ENCODE data around the gene PRR22.

The PRR22 gene

DNA sequence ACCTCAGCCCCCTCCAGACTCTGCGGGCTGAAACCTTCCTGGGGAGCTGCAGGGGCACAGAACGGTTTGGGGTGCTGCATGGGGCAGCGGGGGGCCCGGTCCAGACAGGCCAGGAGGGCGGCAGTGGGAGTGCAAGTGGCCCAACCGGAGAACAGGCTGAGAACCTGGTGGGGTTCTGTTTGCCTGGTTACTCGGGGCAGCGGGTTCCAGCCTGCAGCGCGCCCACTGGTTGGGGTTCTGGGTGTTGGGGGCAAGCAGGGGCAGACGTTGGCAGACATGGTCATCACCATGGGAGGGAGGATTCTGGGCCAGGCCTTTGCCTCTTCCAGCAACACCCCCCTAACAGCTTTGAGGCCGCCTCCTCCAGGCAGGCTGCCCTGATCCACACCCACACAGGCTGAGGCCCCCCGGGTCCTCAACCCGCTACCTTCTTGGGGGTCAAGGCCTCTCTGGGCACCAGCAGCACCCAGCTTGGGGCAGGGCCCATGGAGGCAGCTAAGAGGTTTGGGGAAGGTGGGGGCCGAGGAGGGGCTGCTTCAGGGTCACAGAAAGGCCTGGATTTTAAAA, at the start of gene PRR22:
PRR22 (minus strand) TSS at position 166 of the 567 bp plus-strand sequence; CDS start at position 80, 86 bp downstream.
- no peak for DNase-seq

DNA sequence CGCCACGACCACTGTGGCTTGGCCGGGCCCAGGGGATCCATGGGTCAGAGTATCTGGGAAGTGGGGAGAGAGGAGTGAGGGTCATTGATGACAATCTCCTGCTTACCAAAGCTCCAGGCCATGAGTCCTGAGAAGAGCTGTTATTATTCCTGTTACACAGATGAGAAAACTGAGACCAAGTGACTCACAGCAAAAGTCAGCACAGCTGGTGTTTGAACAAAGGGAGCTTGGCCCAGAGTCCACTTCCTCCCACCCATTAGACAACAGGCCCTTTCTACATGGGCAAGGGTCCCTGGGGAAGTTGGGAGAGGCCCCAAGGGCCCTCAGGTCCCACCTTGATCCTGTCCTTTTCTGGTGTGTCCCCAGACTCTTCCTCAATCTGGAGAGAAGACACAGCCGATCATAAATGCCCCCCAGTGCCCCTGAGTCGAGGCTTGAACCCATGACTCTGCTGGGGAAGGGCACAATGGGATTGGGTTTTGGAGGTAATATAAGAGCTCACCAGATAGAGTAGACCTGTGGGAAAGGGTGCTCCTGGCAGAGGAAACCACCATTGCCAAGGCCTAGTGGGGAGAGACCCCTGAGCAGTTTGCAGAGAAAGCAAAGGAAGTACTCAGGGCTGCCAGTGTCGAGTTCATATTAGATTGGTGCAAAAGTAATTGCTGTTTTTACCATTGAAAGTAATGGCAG, 48.1 kb upstream of the PRR22 start:
- DNase-seq, result no peak

DNA sequence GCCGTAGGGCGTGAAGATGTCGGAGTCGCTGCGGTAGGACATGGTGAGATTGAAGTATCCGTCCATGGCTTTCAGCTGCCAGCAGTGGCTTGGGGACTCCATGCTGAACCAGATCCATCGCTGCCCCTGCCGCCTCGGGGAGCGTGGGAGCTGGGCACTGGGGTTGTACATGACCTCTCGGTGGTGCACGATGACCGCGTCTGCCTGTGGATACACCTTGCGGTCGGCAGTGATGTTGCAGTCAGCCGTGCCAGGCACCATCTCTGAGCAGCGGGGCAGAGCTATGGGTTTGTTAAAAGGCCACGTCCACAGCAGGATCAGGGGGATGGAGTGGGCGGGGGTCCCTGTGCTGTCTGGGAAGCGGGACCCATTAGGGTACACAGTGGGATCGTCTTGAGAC, 47.5 kb upstream of the PRR22 start:
- no peak for DNase-seq

- no peak for DNase-seq
Measured at GRCh38 chr19:5831159-5831558, 46.6 kb upstream of the PRR22 start.

DNA sequence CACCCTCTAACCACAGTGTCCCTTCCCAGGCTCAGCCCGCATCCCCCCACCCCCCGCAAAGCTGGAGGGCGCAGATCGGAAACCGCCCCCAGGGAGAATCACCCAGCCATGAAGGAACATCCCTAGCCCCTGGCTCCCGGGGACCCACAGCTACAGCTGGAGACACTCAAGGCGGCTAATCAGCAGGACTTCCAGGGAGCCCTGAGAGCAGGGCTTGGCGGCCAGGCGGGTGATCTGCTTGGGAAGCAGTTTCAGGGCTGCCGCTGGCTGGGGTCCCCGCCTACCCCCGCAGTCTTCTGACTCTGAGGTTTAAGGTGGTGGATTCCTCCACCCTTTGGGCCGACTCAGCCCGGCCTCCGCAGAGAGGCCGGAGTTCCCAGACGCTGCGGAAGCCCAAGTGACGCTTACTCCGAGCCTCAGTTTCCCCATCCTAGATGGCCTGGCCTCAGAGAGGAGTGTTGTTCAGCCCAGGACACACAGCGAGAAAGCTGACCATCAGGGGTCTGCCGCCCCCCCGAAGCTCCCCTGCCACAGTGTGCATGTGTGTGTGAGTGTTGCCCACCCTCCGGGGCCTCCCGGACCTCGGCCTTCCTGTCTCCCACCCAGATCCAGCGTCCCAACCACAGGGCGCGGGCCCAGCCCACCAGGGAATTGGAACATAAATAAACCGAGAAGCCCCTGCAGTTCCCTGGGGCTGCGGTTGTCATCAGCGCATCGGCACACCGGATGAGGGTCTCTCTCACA, 45.2 kb upstream of the PRR22 start:
- DNase-seq, result no peak

DNA sequence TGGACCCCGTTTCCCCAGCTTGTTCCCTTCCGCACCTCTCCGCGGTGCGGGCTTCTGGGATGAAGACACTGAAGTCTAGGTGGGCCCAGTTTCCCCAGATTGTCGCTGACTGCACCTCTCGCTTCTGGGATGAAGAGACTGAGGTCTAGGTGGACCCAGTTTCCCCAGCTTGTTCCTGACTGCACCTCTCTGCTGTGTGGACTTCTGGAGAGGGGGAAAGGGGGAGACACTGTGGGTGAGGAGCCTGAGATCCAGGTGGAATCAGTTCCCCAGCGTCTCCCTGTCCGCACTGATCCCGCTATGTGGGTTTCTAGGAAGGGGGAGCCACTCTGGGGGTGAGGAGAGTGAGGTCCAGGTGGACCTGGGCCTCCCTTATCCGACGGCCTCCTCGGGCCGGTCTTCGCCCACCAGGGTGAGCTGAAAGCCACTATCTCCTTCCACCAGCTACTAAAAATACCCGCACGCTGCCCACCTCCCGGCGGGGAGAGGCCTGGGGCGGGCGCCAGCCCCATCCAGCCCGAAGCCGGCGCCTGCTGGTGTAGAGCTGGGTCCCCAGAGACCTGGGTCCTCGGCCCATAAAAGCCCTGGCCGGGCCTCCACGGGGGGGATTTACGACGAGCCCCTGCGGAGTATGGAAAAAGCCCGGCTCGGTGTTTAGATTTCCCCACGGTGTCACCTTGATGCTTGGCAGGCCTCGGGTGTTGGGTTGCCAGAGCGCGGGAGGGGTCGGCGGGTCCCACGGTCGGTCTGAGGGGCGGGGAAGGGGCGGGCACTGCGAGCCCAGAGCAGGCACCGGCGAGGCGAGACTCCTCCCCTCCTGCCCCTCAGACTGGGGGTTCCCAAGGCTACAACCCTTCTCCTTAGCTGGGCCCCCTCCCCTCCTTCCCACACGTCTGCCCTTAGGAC, 44.4 kb upstream of the PRR22 start:
- peak; percentile 24 for DNase-seq

DNA sequence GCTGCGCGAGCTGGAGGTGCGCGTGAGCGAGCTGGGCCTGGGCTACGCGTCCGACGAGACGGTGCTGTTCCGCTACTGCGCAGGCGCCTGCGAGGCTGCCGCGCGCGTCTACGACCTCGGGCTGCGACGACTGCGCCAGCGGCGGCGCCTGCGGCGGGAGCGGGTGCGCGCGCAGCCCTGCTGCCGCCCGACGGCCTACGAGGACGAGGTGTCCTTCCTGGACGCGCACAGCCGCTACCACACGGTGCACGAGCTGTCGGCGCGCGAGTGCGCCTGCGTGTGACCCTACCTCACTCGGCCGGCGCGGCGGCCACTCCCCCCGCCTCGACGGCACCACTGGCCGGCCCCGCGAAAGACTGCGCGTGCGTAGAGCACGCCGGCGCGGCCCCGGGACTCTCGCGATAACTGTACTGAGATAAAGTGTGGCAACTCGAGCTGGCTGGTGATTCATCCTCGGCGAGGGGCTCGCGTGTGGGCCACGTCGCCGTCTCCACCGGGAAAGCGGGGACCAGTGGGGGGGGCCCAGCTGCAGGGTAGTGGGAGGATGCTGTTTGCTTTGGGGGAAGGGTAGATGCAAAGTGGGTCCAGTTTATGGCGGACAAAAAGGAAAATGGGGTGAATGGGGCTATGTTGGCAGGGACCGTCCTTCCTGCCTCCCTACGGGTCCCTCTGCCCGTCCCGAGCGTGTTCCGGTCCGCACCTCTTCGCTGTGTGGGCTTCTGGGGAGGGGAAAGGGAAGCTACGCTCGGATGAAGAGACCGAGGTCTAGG, 43.5 kb upstream of the PRR22 start:
- DNase-seq, result peak; percentile 75

DNA sequence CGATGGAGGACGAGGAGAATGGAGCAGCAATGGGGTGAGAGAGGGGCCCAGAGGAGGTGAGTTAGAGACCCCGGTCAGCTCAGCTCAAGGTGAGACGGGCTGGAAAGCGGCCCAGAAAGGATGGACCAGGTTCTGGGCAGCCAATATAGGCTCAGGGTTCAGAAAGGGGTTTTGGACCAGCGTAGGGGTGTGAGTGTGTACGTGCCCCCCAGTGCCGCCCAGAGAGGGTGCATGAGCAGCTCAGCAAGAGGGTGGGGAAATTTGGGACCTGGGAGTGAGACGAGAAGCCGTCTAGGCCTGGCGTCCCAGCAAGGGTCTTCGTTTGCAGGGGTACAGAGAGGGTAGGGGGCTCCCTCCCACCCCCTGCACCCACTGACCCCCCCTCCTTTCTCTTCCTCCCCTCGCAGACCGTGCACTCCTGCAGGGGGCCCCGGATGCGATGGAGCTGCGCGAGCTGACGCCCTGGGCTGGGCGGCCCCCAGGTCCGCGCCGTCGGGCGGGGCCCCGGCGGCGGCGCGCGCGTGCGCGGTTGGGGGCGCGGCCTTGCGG, 42.9 kb upstream of the PRR22 start:
- no peak for DNase-seq

DNA sequence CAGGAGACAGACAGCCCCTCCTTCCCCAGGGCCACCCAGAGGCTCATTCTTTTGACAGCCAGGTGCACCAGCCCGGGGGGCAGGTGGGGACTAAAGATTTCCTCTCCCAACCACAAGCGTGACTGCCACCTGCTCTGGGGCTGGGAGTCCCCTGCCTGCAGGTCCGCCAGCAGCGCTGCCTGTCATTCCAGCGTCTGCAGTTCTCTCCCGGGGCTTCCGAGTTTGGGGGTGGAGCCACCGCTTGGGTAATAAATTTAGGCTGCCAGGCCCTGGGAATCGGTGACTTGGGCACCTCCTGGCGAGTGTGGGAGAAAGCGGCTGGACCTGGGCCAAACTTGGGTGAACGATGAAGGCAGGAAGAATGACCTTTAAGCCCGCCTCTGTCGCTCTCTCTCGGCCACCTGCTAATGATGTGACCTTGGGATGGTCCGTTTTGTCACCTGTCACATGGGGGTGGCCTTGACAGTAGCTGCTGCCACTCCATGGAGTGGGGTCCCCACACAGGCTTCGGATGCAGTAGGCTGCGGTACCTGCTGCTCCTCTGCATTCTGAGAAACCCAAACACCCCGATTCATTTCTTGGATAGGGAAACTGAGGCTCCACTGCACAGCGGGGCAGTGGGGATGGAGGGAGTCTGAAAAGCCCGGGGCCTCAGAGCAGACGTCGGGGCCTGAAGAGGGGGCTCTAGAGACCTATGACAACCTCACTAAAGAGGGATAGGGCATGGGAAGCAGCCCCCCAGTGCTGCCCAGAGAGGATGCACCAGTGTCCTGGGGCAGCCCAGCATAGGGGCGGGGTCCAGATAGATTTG, 42.2 kb upstream of the PRR22 start:
- DNase-seq, result peak; percentile 57

DNA sequence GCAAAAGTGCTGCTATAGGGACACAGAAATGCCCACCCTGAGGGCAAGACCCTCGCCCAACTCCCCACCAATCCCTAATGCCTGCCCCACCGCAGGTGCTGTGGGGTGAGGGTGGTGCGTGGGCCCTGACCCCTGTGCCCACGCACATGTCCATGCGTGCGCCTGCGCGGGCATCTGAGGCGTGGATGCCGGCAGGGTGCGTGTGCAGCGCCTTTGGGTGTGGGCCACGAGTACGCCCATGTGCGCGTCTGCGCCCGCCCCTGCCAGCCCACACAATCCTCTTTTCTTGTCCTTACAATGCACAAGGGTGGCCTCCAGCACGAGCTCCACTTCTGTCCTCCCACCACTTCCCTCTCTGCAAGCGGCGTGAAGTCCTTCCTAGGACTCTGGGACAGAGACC, 40.6 kb upstream of the PRR22 start:
- no peak for DNase-seq

- DNase-seq, result no peak
Measured at GRCh38 chr19:5824751-5825150, 40.2 kb upstream of the PRR22 start.

DNA sequence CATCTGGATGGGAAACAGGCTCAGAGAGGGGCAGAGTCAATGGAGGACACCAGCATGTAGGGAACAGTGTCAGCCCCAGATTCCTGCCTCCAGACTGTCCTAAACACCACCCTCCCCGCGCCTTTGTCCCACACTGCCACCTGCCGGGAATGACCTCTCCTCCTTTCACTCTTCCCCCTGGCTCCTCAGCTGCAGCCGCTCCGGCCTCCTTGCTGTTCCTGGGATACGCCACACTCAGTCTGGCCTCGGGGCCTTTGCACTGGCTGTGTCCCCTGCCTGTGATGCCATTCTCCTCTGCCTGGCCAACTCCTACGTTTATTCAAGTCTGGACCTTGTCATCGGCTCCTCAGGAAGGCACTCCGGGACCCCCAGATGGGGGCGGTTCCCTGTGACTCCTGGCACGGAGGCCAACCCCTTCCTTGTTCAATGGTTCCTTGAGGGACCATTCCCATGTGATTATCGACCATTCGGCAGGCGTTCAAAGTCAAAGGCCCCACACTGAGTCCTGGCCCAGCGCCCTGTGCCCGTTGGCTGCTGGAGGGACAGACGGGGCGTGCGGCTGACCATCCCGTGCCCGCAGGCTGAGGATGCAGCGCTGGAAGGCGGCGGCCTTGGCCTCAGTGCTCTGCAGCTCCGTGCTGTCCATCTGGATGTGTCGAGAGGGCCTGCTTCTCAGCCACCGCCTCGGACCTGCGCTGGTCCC, 39.2 kb upstream of the PRR22 start:
- no peak for DNase-seq

GRCh38 chr19:5822181-5822844, 37.8 kb upstream of the PRR22 start:
- DNase-seq, result no peak

- DNase-seq, result no peak
Measured at GRCh38 chr19:5821521-5822180, 37.1 kb upstream of the PRR22 start.

DNA sequence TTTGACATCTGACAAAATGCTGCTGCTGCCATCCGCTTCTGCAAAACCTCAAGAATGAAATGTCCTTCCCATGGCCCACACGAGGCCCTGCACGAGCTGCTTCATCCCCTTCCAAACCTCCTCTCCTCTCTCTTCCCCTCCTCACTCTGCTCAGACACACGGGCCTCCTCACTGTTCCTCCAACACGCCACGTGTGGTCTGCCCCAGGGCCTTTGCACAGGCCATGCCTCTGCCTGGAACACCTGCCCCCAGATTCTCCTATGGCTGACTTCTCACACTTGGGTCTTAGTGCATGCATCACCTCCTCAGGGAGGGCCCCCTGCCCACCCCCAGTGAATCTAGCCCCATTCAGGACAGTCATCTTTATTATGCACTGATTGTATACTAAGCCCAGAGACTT, 36.2 kb upstream of the PRR22 start:
- no peak for DNase-seq

GRCh38 chr19:5818594-5818993, 34.0 kb upstream of the PRR22 start:
- DNase-seq, result no peak

DNA sequence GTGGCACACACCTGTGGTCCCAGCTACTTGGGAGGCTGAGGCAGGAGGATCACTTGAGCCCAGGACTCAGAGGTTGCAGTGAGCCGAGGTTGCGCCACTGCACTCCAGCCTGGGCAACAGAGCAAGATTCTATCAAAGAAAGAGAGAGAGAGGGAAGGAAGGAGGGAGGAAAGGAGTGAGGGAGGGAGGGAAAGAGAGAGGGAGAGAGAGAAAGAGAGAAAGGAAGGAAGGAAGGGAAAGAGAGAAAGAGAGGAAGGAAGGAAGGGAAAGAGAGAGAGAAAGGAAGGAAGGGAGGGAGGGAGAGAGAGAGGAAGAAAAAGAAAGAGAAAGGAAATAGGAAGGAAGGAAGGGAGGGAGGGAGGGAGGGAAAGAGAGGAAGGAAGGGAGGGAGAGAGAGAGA, 32.7 kb upstream of the PRR22 start:
- no peak for DNase-seq

DNA sequence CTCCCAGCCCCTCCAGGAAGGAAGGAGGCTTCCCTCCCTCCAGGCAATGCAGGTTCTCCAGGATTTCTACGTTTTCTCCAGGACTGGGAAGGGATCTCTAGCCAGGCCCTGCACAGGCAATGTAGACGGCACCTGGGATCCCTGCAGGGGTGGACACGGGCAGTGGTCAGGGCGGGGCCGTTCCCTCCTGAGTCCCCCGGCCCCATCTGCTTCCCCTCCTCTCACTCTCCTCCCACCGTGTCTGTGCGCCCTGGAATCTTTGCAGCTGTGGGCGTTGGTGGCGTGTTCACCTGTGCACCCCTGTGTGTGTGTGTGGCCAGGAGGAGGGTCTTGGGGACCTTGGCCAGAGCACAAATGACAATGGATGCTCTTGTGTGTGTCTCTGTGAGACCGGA, 30.3 kb upstream of the PRR22 start:
- no peak for DNase-seq

GRCh38 chr19:5814123-5814851, 29.7 kb upstream of the PRR22 start:
- no peak for DNase-seq
